SKM-1 treated with dmso at 0.1 percent for 144 hours (cell line): Measurements from ENCODE around the gene IGF2BP1.
"Not testable (repeated sequence)": the region's sequence is repeated elsewhere in the genome, so short reads cannot be mapped to it uniquely, and the experiment has no call there.

Experiments
- DNase-seq: peaks from one replicate; lab custom pipeline; 2025; ENCODE audit not compliant: unreplicated experiment; lab: John Stamatoyannopoulos, UW

IGF2BP1 gene

GRCh38 chr17:49016775-49017463 is 19.7 kb downstream of the IGF2BP1 start:
- no peak for DNase-seq

- no peak for DNase-seq
Observed at GRCh38 chr17:49018116-49018612, 21.0 kb downstream of the IGF2BP1 start.

GRCh38 chr17:49018748-49019147 is 21.6 kb downstream of the IGF2BP1 start:
- DNase-seq: no peak

GRCh38 chr17:49020609-49021008 is 23.4 kb downstream of the IGF2BP1 start:
- DNase-seq: no peak

GRCh38 chr17:49021095-49021767 is 24.0 kb downstream of the IGF2BP1 start:
- no peak for DNase-seq

GRCh38 chr17:49021768-49022103 is 24.6 kb downstream of the IGF2BP1 start:
- DNase-seq: no peak

- DNase-seq: no peak
Observed at GRCh38 chr17:49022391-49022941, 25.3 kb downstream of the IGF2BP1 start.

- DNase-seq: no peak
Observed at GRCh38 chr17:49024523-49024922, 27.3 kb downstream of the IGF2BP1 start.

- DNase-seq: not testable (repeated sequence)
Observed at GRCh38 chr17:49026447-49026846, 29.3 kb downstream of the IGF2BP1 start.

GRCh38 chr17:49028271-49028670 is 31.1 kb downstream of the IGF2BP1 start:
- no peak for DNase-seq

GRCh38 chr17:49029801-49030200 is 32.6 kb downstream of the IGF2BP1 start:
- DNase-seq: no peak

- peak; percentile 55 for DNase-seq
Observed at GRCh38 chr17:49031965-49032928, 35.1 kb downstream of the IGF2BP1 start.

- DNase-seq: peak; percentile 27
Observed at GRCh38 chr17:49035470-49036269, 38.5 kb downstream of the IGF2BP1 start.

GRCh38 chr17:49036270-49036626 is 39.1 kb downstream of the IGF2BP1 start:
- no peak for DNase-seq

GRCh38 chr17:49038138-49038537 is 41.0 kb downstream of the IGF2BP1 start:
- DNase-seq: no peak

GRCh38 chr17:49038544-49038943 is 41.4 kb downstream of the IGF2BP1 start:
- DNase-seq: no peak

- not testable (repeated sequence) for DNase-seq
Observed at GRCh38 chr17:49039518-49039917, 42.3 kb downstream of the IGF2BP1 start.

GRCh38 chr17:49041527-49041926 is 44.3 kb downstream of the IGF2BP1 start:
- DNase-seq: no peak

- DNase-seq: no peak
Observed at GRCh38 chr17:49045376-49045775, 48.2 kb downstream of the IGF2BP1 start.

GRCh38 chr17:49046912-49047311 is 49.7 kb downstream of the IGF2BP1 start:
- DNase-seq: no peak
